HG02759 (cell line): Measurements from ENCODE around the gene IGFALS.

Experiments
- ATAC-seq: cut with Tn5 transposase; IDR thresholded peaks from one replicate; pipeline ENCODE4 v1.9.1; 2021; ENCODE audit warnings: mild to moderate bottlenecking, moderate library complexity; ENCODE audit not compliant: unreplicated experiment

The IGFALS gene

DNA sequence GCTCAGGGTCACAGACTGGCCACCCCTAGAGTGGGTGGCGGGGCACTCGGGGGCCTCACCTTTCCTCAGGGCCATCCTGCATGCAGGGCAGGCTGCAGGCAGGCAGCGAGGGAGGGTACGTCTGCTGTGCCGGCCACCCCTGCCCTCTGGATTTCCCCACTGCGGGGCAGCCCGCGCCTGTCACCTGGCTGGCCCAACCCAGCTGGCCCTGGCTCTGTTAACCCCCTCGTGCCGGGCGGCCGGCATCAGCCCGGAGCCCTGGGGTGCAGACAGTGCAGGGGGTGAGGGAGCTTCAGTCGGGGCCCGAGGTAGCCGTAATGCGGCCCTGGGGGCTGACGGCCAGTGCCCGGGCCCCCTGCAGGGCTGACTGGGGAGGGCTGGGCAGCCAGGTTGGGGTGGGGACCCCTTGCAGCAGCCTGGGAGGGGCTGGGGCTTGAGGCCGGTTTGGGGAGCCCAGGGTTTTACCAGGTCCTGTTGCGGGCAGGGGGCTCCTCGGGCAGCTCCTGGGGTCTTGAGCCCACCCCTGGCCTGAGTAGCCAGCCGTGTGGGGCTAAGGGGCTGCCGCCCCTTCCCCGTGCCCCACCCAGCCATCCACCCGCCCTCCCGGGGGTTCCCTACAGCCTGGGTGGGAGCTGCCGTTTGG, at the start of gene IGFALS:
Gene IGFALS, minus strand, starts transcription at position 128 of the 643 bp plus-strand sequence. Its CDS starts 53 bp downstream, at position 75.
- ATAC-seq: no peak

DNA sequence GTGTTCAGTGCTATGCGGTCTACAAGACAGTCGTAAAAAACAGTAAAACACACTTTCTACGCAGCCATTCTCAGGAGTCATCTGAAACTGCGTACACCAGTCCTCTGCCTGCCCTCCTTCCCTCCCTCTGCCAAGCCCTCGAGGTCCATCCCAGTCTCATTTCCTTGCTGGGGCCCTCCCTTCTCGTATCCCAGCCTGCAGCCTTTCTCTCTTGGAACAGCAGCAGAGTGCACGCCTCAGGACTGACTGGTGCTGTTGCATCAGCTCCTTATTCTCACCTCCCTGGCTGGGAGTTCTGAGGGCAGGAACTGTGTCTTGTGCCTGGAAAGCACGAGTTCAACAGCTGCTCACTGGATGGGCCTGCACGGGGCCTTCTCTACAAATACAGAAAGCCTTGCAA, 46.0 kb upstream of the IGFALS start:
- ATAC-seq: no peak

DNA sequence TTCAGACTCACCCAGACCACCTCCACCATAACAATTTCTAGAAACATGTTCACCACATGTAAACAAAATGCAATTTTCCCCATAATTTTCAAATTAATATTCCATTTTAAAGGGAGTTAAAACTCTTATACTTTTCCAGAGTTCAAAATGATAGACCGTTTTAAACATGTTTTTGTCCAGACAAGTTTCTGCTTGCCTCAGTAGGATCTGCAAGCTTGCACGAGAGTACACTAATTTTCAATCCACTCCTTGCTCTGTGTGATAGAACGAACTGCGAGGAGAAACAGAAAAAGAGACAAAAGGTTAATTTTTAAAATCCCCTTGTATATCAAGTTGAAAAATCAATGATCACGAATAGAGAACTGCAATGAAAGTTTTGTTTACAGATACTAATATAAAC, 40.6 kb upstream of the IGFALS start:
- no peak for ATAC-seq

DNA sequence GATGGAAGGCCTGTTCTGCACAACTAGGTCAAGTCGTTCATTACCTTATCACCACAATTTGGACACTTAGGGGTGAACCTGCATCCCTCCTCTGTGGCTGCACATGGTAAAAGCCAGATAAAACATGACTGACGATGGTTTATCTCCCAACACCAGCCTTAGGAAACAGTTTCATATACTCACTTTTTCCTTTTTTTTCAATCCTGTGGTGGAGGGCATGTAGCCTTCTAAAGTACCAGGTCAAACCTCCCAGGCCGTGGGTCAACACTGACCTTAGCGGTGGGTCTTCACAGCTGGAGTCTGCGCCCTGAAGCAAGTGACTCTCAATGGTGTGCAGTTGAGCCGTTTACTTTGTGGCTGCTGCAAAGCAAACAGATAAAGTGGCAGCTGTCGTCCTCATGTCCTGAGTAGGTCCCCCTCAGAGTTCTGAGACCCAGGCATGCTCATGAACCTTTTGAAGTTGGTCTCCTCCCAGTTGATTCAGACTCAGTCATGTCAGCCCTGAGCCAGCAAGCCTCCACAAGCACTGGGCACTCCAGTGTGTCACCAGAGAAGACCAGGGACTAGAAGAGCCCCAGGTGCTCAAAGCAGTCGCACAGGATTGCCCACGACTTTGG, 39.4 kb upstream of the IGFALS start:
- ATAC-seq: no peak

DNA sequence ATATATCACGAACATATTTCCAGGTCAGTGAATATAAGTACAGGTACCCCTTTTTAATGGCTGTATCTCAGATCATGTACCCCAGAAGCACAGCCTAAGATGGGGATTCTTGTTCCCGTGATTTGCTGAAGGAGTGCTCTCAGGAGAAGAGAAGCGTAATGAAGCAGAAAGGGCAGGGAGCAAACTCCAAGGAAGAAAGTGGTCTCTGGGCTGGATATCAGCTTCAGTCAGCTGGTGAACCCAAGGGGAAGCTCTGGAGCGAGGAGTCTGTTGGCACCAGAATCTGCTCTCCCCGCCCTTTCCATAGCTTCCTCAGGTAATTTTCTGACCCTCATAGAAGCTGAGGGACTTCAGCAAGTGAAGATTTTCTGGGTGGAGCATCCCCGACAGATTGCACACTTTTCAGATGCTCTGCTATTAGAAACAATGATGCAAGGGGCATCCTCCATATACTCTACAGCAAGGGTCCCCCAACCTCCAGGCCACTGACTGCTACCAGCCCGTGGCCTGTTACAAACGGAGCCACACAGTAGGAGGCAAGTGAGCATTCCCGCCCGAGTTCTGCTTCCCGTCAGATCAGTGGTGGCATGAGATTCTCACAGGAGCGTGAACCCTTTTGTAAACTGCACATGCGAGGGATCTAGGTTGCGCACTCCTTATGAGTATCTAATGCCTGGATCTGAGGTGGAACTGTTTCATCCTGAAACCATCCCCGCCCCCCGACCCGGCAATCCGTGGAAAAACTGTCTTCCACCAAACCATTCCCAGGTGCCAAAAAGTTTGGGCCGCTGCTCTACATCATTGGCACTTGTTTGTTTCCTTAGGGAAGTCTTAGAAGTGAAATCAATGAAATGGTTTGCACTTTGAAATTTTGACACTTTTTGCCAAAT, 37.9 kb upstream of the IGFALS start:
- no peak for ATAC-seq

DNA sequence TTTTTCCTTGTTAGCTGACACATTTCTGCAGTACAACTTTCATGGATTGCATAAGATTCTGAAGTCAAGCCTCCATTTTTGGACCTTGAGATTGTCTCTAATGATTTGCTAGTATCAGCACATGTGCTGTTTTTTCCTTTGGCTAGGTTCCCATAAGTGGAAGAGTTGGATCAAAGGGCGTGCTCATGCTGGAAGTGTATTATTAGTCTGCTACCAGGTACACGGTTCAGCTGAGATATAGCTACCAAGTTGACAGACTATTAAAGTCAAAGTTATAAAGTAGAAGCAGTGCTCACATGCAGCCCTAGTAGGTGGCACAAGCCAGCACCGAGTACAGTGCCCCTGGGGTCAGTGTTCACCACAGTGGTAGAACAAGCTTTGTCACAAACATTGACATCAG, 36.7 kb upstream of the IGFALS start:
- no peak for ATAC-seq

DNA sequence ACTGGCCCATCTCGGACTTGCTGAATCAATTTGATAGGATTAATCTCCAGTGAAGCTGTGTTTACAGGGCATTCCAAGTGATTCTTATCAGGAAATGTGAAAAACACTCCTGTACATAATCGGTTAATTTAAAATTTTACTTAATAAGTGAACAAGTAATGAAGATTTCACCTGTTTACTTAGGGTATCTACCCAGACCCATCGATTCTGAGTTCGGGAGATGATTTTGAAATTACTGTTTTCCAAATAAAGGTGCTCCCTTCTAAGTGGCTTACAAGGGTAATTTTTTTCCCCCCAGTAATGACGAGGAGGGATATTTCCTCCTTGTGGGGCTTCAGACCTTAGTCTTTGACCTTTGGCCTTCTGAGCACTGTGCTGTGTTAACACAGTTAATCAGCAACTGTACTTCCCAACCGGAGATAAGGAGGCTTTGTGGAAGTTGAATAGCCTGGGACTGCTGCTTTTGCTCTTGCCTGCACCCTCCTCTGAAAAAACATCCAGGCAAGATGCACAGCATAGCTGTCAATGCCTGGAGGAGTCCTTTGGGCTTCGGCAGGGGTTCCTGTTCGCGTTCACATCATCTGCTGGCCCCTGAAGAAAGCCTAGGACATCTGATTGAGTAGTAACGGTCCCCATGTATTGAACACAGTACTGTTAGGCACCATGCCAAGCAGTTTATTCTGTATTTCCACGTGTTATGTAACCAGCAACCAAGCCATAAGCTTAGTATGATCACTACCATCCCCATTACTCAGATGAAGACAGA, 35.3 kb upstream of the IGFALS start:
- no peak for ATAC-seq

DNA sequence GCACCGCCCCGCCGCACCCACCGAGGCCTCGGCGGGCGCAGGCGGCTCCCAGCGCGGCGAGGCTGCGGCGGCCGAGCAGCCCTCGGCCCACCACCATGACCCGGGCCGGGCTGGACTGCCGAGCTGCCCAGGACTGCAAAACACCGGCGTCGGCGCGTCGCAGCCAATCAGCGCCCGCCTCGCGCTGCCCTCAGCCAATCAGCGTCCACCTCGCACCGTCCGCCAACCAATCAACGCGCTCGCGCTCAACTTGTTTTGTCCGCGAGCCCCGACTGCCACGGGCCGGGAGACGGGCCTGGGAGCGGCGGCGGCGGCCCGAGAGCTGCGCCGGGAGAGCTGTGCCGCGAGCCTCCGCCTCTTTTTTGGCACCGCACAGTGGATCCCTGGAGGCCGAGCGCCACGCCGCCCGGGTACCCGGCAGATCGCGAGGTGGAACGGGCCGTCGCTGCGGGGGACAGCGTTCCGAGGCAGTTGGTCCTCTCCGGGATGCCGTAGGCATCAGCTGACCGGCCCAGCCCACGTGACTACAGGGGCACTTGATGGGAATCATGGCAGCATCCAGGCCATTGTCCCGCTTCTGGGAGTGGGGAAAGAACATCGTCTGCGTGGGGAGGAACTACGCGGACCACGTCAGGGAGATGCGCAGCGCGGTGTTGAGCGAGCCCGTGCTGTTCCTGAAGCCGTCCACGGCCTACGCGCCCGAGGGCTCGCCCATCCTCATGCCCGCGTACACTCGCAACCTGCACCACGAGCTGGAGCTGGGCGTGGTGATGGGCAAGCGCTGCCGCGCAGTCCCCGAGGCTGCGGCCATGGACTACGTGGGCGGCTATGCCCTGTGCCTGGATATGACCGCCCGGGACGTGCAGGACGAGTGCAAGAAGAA, 33.4 kb upstream of the IGFALS start, which contains the start of the genes FAHD1 and HAGH:
Gene FAHD1, plus strand, starts transcription at position 516 of the 883 bp plus-strand sequence. Its CDS starts 33 bp downstream, at position 549.
Gene HAGH, minus strand, starts transcription at position 135 of the 883 bp plus-strand sequence. Its CDS starts 38 bp downstream, at position 97.
- peak; percentile 86 for ATAC-seq

DNA sequence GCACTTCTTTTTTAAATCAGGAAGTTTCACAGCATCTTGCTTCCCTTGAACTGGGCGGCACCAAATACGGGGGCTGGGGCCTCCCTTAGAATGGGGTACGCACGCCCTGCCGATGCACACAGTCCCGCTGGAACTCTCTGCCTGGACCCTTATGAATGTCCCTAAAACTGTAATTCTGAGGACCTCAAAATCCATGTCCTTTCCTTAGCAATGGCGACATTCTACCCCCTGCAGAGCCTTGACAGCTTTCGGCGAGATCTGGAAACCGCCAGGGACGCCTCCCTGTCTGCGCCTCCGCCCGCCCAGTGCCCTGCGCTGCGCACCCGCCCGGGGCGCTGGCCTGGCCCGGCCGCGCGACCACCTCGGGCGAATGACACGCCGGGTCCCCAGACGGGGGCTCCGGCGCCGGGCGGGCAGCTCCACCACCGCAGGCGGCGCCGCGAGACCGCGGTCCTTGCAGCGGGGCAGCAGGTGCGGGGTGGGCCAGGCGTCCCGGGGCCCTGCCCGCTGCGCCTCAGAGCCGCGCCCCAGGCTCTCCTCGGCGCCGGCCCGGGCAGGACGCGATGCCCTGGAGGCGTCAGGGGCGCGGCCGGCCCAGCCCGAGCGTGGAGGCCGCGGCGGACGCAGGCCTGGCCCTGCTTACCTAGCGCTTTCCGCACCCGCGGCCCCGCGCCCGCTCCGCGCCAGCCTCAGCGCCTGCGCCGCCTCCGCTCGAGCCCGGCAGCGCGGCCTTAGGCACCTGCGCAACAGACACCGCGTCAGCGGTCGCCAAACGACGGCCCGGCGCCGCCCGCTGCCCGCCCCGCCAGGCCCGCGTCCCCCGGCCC, 32.6 kb upstream of the IGFALS start:
- ATAC-seq: peak; percentile 53

DNA sequence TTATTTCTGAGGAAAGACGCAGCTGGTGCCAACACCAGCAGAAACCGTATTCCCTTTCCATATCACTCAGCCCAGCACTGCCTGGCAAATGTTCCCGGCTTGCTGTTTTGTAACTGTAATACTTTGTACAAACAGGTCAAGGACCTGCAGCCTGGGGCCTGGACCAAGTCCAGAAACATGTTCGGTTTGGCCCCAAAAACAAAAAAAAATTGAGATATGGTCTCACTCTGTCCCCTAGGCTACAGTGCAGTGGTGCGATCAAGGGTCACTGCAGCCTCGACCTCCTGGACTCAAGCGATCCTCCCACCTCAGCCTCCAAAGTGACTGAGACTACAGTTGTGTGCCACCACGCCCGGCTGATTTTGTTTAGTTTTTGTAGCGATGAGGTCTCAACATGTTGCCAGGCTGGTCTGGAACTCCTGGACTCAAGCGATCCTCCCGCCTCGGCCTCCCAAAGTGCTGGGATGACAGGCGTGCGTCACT, 31.9 kb upstream of the IGFALS start:
- no peak for ATAC-seq

DNA sequence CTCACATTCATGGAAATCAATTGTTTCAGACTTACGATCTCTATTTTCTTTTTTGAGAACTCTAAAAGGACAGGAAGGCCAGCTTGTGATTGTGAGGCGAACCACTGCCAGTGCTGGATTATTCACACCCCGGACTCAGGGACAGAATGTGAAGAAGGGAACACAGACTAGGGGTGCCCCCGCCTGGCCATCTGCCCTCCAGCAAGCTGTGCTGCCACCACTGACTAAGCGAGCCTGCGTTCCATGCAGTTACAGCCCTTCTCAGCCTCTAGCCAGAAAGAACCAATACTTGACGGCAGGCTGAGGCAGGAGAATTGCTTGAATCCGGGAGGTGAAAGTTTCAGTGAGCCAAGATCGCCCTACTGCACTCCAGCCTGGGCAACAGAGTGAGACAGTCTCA, 30.3 kb upstream of the IGFALS start:
- no peak for ATAC-seq

DNA sequence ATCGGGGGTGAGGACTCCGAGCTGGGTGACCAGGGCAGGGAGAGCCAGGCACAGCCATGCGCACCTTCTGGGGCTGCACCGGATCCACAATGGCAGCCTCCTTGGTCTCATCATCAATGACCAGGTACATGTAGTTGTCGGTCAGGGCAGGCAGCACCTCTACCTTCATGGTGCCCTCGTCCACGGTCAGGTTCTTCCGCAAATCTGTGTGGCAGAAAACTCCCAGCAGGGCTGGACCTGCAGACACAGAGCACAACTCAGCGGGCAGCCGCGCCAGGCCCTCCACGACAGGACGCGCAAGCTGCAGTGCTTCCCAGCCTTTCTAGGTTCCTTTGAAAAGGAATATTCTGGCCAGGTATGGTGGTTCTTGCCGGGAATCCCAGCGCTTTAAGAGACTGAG, 29.3 kb upstream of the IGFALS start:
- no peak for ATAC-seq

DNA sequence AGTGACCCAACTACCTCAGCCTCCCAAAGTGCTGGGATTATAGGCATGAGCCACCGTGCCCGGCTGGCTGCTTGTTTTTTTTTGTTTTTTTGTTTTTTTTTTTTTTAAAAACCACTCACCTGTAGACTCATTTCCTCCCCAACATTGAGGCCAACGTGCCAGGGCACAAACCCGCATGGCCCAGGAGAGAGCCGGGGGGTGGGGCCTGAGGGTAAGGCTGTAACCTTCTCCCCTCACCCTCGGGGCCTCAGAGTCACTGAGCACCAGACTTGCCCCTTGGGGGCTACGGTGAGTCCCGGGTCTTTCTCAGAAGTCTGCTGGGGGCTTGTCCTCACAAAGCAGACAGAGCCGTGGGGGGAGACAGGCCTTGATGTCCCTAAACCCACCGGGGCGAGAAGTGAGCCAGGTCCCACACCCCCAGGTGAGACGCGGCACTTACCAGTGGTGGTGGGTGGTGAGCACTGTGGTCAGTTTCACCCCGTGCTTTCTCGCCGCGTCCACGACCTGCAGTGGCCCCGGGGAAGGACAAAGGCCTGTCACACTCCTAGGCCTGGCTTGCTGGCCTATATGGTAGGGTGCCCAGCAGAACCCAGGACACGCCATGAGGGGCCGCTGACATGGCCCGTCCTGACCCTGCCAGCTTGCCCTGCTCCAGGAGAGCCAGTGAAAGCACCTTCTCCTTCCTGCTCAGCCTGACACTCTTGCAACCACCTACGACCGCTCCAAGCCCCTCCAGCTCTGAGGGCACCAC, 28.5 kb upstream of the IGFALS start:
- ATAC-seq: no peak

DNA sequence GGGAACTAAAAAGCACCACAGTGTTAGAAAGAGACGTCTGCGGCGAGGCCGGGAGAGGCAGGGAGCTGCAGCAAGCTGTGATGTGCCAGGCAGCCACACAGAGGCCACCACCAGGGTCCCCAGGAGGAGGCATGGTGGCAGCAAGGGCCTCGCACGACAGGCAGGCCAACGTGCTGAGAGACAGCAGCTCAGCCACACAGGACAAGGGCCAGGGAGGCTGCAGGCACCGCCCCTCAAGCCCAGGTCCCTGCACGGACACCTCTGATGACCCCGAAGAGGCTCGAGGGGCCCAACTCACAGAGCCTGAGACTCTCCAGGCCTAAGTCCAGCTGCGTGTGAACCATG, 27.4 kb upstream of the IGFALS start:
- ATAC-seq: no peak

DNA sequence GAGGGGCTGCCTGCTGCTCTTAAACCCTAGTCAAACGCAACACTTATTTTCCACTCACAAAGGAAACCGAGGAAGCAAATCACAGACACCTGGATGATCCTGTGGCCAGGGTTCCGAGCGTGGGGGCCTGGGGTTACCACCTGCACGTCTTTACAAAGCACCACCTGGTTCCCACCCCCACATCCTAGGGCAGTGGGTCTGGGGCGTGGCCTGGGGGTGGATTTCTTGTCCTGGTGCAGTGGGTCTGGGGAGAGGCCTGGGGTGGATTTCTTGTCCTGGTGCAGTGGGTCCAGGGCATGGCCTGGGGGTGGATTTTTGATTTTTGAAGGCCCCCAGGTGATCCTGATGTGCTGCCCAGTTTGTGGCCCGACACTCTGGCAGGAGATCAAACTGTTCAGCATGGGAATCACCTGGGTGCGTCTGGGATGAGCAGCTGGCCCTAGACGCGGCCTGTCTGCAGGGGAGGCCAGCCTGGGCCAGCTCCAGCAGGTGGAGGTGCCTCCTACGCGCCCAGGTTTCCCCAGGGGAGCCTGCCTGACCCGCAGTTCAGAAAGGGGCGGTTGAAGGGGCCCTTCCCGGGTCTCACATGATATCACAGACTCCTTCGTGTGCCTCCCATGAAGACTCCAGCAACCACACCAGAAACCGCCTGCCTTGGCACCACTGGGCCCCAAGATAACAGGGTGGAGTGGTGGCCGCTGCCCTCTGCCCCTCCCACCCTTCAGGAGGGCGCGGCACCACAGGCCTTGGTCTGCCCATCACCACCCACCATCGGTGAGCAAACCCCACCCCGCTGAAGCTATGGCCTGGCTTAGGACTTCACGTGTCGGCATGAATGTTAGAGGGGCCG, 26.8 kb upstream of the IGFALS start:
- no peak for ATAC-seq

DNA sequence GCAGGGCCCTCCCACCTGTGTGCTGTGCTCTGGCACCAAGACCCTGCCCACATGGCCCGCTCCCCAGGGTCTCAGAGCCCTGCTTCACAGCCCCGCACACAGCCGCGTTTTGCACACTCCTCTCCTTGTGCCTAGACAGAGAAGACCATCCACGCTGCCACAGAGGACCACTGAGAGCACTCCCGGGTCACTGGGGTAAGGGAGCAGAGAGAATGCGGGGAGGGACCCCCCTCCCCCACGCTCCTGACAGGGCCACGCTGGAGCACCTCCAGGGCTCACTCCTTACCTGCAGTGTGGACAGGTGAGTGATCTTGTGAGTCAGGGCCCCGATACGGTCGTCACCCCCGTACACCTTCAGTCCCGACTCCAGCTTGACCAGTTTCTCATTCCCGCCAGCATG, 26.1 kb upstream of the IGFALS start:
- no peak for ATAC-seq

DNA sequence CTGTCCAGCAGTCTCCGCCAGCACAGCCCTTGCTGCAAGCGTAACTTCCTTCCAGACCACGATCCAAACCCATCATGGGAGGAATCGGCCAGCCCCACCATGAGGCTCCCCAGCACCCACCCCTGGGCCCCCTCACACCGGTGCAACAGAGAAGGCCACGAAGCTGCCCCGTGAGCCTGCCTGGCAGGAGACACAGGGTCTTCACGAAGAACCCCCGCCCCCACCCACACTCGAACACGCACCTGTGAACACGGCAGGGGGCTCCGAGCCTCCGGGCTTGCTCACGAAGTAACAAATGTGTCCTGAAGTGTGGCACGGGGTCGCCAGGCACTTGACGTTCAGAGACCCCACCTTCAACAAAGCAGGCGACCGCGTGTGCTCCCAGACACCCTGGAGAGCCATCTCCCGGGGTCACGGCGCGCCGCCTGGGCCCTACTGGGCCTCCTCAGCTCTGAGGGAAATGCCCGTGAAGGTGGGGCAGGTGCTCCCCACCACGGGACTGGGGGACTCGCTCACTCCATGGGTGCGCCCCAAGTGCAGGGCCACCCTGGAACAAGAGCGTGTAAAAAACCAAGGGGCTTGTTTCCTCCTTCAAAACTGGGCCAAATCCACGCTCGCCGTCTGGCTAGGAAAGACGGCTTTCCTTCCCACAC, 25.5 kb upstream of the IGFALS start:
- ATAC-seq: no peak
